ENCODE measurements around the gene KLHL14.

Gene KLHL14

DNA sequence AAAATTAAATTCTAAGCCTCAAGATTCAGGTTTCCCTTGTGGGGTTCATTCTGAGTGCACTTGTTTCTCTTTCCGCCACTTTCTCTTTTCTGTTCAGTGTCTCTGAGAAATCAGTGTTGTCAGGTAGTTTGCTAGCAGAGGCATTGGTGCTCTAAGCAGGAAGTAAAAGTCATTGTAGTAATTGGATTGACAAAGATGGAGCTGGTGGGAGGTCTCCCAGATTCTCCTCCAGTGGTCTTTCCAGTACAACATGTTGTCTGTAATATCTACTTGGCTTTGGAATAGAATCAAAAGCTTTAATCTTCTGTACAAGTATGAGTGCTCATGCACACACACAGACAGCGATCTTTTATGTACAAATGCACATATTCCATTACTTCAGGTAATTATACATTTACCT is 135.6 kb downstream of the KLHL14 start:
- DNase-seq (ENCODE audit: low spot score) = no peak

GRCh38 chr18:32634876-32635431 is 137.9 kb downstream of the KLHL14 start:
- DNase-seq (ENCODE audit: low spot score) = no peak

DNA sequence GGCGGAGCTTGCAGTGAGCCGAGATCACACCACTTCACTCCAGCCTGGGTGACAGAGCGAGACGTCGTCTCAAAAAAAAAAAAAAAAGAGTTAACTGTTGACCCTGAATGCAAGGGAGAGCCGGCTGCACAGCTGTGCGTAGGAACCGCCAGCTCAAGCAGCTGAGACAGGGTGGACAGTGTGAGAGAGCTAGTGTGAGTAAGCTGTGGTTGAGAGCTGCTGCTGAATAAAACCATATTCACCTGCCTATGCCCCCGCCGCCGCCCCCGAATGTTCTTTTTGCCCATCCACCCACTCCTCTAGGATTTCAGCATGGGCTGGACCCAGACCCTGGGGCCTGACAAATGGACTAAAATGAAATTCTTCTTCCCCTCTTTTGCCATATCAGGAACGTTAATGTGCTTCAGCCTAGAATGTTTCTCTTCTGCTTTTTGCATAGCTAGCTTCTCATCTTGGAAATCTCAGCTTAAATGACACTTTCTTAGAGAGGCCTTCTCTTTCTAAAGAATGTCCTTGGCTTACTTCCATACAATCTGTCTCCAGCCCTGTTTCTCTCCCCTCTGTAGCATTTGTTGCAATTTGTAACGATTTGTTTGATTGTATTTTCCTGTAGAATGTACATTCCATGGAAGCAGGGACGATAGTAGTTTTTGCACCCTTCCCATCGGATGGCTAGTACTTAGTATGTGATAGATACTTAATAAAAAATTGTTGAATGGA is 142.7 kb downstream of the KLHL14 start:
- no peak for DNase-seq (ENCODE audit: low spot score)

GRCh38 chr18:32629292-32629691 is 143.5 kb downstream of the KLHL14 start:
- no peak for DNase-seq (ENCODE audit: low spot score)

DNA sequence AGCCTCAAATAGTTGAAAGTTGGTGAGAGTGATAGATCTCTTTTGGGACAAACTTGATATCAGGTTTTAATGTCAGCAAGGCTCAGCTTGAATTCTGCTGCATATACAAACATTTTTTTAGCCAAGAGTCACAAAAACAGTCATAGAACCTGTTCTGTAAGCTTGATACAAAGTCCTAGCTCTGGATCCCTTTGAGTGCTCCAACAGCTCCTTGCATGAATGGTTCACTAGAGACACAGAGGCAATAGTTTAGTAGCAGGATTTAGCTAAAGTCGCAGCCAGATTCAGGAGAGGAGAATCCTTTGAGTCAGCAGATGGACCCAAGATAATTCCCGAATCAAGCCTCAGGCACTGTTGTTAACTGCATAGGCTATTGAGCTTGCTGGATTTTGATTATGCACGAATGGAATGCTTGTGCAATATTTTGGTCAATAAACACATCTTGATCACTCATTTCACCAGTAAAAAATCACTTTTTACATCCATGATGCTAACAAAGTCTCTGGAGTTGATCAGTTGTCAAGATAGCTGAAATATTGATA is 148.6 kb downstream of the KLHL14 start:
- DNase-seq (ENCODE audit: low spot score) = no peak

DNA sequence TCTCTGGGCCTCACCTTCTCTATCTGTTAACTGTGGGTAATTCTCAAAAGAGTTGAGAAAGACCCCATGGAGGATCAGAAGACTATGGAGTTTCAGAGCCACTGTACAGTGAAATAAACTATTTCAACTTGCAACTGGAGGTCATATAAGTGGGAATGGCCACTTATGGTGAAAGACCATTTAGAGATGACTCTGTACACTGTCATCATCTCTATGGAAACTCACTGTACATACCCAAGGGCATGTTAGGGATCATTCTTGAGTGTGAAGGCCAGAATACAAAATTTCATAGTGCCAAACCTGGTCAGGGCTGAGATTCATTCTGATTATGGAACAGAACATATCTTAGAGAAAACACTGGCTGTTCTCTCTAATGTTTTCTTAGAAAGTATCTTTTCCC is 149.3 kb downstream of the KLHL14 start:
- no peak for DNase-seq (ENCODE audit: low spot score)

Data from CD4-positive, alpha-beta T cell treated with Interleukin-6 at 100 ng/mL for 8 hours (primary cell).